Caco-2 (cell line): ENCODE measurements around the gene NTRK1. TPM values are rescaled to one million over a fixed set of nuclear protein-coding genes. Genes with fewer than 3 reads are reported as not detected.

ENCODE experiments used
- BruUV-seq: library from RNA; stranded (reverse); fragments of 400-500 nt; replicated peaks from 2 replicates; lab custom pipeline; 2021; lab: Mats Ljungman, UMichigan
- CTCF ChIA-PET: fragments of 300-600 bp; sonication (Branson Sonifier 250); formaldehyde crosslinking; loops from one replicate; lab custom pipeline; 2022; ENCODE audit warnings: antibody characterized with exemption; lab: Charles Lee
- POLR2A ChIA-PET: fragments of 300-600 bp; sonication (Branson Sonifier 250); formaldehyde crosslinking; loops from one replicate; lab custom pipeline; 2022; ENCODE audit warnings: antibody characterized with exemption; lab: Charles Lee
- DNase-seq, 2 experiments: peaks; one replicate each; pipeline versions ENCODE4 v3.0.0 to v3.0.0-alpha.2; 2020 to 2022
- H3K27me3 ChIP-seq: replicated peaks from 2 replicates; pipeline ENCODE4 v1.6.0; 2011; ENCODE audit warnings: low read length; ENCODE audit not compliant: control insufficient read depth, insufficient read depth
- H3K36me3 ChIP-seq: 2 replicates; pipeline ENCODE4 v1.5.1; 2011; ENCODE audit warnings: low read length; ENCODE audit not compliant: control insufficient read depth, insufficient read depth
- H3K4me1 ChIP-seq: fragments of 250-450 bp; sonication (Bioruptor Pico); 2 replicates; pipeline ENCODE4 v1.5.1; 2020; ENCODE audit warnings: mild to moderate bottlenecking
- H3K4me3 ChIP-seq: 2 replicates; pipeline ENCODE4 v1.5.1; 2011; ENCODE audit warnings: low read depth, mild to moderate bottlenecking, control low read depth, low read length
- H3K9me3 ChIP-seq: fragments of 250-450 bp; sonication (Bioruptor Pico); 2 replicates; pipeline ENCODE4 v1.5.1; 2020; ENCODE audit warnings: mild to moderate bottlenecking, moderate library complexity
- H3K27ac Mint-ChIP-seq: one replicate; pipeline ENCODE4 v1.8.0; 2022; ENCODE audit warnings: mixed read lengths; ENCODE audit not compliant: unreplicated experiment
- H3K27me3 Mint-ChIP-seq: one replicate; pipeline ENCODE4 v1.8.0; 2022; ENCODE audit warnings: mixed read lengths; ENCODE audit not compliant: insufficient read depth, unreplicated experiment
- H3K36me3 Mint-ChIP-seq: one replicate; pipeline ENCODE4 v1.8.0; 2022; ENCODE audit warnings: mild to moderate bottlenecking, mixed read lengths; ENCODE audit not compliant: insufficient read depth, unreplicated experiment
- H3K4me1 Mint-ChIP-seq: one replicate; pipeline ENCODE4 v1.8.0; 2022; ENCODE audit warnings: low read depth, mixed read lengths; ENCODE audit not compliant: unreplicated experiment
- H3K4me3 Mint-ChIP-seq: one replicate; pipeline ENCODE4 v1.8.0; 2022; ENCODE audit warnings: mild to moderate bottlenecking, moderate library complexity, mixed read lengths; ENCODE audit not compliant: unreplicated experiment
- H3K9me3 Mint-ChIP-seq: one replicate; pipeline ENCODE4 v1.8.0; 2022; ENCODE audit warnings: mixed read lengths; ENCODE audit not compliant: unreplicated experiment
- intact Hi-C: fragments of 100-400 bp; cut with micrococcal nuclease; formaldehyde crosslinking; loops from one replicate; pipeline ENCODE4 v1.10.0; 2022; ENCODE audit not compliant: unreplicated experiment
- total RNA-seq: library from RNA; stranded (reverse); gene quantifications from 2 replicates; pipeline ENCODE4 v1.2.3, GENCODE V29; 2022
- TF ChIP-seq, protein P1 (sequence below), 2 experiments: fragments of 200-600 bp in 1 of 2; IDR thresholded peaks; 1 replicate in 1 of 2; 2 replicates in 1 of 2; pipeline versions ENCODE4 v1.5.1 to v1.8.0; 2011 to 2022; ENCODE audit warnings: antibody characterized with exemption in 1 of 2, control low read depth in 1 of 2, inconsistent platforms in 1 of 2, low read depth in 1 of 2, low read length in 1 of 2, mild to moderate bottlenecking in 1 of 2, moderate library complexity in 1 of 2; ENCODE audit not compliant: insufficient read depth in 1 of 2, severe bottlenecking in 1 of 2, unreplicated experiment in 1 of 2

The NTRK1 gene
- total RNA-seq, 1 experiment from 2014 or later = not detected

GRCh38 chr1:156860113-156860627, 495 bp upstream of the NTRK1 start:
- Mint-ChIP-seq H3K27me3 (peaks cover 11% of the 10 kb centered on the region), H3K27ac (no peak overlapping the region), H3K4me3 (peak overlapping the region; percentile 74), H3K36me3 (no peaks in the 10 kb centered on the region), H3K4me1 (peaks cover 25% of the 10 kb centered on the region), H3K9me3 (no peaks in the 10 kb centered on the region)
- no TSS peak for BruUV-seq
- DNase-seq = peak in 1 of 2 experiments; percentile 60
- H3K9me3 ChIP-seq = no peaks in the 10 kb centered on the region
- H3K4me3 ChIP-seq = peak overlapping the region; percentile 27
- CTCF ChIA-PET = interaction anchor here (0.6 to 3.9 kb wide), 26 partner anchors 10 to 200 kb away, joined by 3 to 40 read pairs (median 4); partner anchors contain the start of genes ISG20L2, METTL25B and MRPL24
- POLR2A ChIA-PET = interaction anchor here (1.2 kb wide), 1 partner anchor 46 kb away, joined by 5 read pairs; no protein-coding TSS in a partner anchor
- H3K36me3 ChIP-seq = no peaks in the 10 kb centered on the region
- intact Hi-C loops = loop anchor here (1.0 to 2.0 kb wide), 5 partner anchors 21 to 171 kb away; partner anchors contain the start of genes ISG20L2 and METTL25B
- peaks cover 33% of the 10 kb centered on the region for H3K4me1 ChIP-seq
- peaks cover 7% of the 10 kb centered on the region for H3K27me3 ChIP-seq
- TF ChIP-seq, protein P1, sequence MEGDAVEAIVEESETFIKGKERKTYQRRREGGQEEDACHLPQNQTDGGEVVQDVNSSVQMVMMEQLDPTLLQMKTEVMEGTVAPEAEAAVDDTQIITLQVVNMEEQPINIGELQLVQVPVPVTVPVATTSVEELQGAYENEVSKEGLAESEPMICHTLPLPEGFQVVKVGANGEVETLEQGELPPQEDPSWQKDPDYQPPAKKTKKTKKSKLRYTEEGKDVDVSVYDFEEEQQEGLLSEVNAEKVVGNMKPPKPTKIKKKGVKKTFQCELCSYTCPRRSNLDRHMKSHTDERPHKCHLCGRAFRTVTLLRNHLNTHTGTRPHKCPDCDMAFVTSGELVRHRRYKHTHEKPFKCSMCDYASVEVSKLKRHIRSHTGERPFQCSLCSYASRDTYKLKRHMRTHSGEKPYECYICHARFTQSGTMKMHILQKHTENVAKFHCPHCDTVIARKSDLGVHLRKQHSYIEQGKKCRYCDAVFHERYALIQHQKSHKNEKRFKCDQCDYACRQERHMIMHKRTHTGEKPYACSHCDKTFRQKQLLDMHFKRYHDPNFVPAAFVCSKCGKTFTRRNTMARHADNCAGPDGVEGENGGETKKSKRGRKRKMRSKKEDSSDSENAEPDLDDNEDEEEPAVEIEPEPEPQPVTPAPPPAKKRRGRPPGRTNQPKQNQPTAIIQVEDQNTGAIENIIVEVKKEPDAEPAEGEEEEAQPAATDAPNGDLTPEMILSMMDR (IDR thresholded peaks at IDR 0.05; ENCODE audit: insufficient read depth in 1 of 2, low read depth in 1 of 2, low read length in 1 of 2, severe bottlenecking in 1 of 2, unreplicated experiment in 1 of 2) = peak; percentile 88 to 90

- peaks cover 7% of the 10 kb centered on the region for H3K27me3 ChIP-seq
Measured at GRCh38 chr1:156862584-156862983, 1.9 kb downstream of the NTRK1 start.

DNA sequence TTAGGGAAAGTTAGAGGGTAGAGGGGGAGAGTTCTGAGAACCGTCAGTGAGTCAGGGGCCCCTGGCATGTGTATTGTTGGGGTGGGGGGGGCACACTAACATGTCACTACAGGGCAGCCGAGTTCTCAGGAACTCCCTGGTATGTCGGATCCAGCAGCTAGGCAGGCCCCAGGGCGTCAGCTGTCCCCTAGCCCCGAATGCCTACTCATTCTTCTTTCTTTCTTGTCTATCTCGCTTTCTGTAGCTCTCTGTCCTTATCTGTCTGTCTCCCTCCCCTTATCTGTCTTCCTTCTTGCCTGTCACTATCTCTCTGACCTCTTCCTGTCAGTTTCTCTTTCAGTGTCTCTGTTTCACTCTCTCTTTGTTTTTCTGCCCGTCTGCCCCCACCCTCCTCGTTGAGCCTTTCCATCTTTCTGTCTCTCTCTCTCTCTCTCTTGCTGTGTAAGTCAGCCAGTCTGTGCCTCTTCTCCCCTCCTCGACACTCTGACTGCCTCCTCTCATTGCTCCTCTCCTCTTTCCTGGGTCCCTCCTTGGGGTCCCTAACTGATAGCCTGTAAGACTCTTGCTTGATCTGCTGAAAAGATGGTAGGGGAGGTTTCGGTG, 2.4 kb downstream of the NTRK1 start:
- H3K36me3 Mint-ChIP-seq = no peaks in the 10 kb centered on the region
- Histone ChIP-seq H3K9me3 (no peaks in the 10 kb centered on the region), H3K4me1 (peaks cover 33% of the 10 kb centered on the region), H3K4me3 (no peak overlapping the region), H3K36me3 (no peaks in the 10 kb centered on the region), H3K27me3 (peaks cover 5% of the 10 kb centered on the region)
- peaks cover 25% of the 10 kb centered on the region for H3K4me1 Mint-ChIP-seq
- peak in 1 of 2 experiments; percentile 24 for DNase-seq
- TF ChIP-seq, protein P1 (IDR thresholded peaks at IDR 0.05; ENCODE audit: insufficient read depth in 1 of 2, low read depth in 1 of 2, low read length in 1 of 2, severe bottlenecking in 1 of 2, unreplicated experiment in 1 of 2) = no peak
- peaks cover 11% of the 10 kb centered on the region for H3K27me3 Mint-ChIP-seq
- no TSS peak for BruUV-seq
- no peaks in the 10 kb centered on the region for H3K9me3 Mint-ChIP-seq
- CTCF ChIA-PET = interaction anchor here (0.6 to 1.9 kb wide), 4 partner anchors 25 to 173 kb away, joined by 3 to 5 read pairs (median 4); no protein-coding TSS in a partner anchor
- no peak overlapping the region for H3K27ac Mint-ChIP-seq
- POLR2A ChIA-PET = no interaction called here
- peak overlapping the region; percentile 5 for H3K4me3 Mint-ChIP-seq
- intact Hi-C loops = no loop called here

More at GRCh38 chr1:156862584-156862983, 1.9 kb downstream of the NTRK1 start:
- BruUV-seq = no TSS peak
- intact Hi-C loops = no loop called here
- Mint-ChIP-seq H3K27ac (no peak overlapping the region), H3K27me3 (peaks cover 11% of the 10 kb centered on the region), H3K4me1 (peaks cover 25% of the 10 kb centered on the region), H3K4me3 (no peak overlapping the region), H3K9me3 (no peaks in the 10 kb centered on the region), H3K36me3 (no peaks in the 10 kb centered on the region)
- H3K4me3 ChIP-seq = no peak overlapping the region
- no peak for DNase-seq
- POLR2A ChIA-PET = no interaction called here
- TF ChIP-seq, protein P1 (IDR thresholded peaks at IDR 0.05; ENCODE audit: insufficient read depth in 1 of 2, low read depth in 1 of 2, low read length in 1 of 2, severe bottlenecking in 1 of 2, unreplicated experiment in 1 of 2) = no peak
- peaks cover 33% of the 10 kb centered on the region for H3K4me1 ChIP-seq
- CTCF ChIA-PET = interaction anchor here (0.6 to 1.9 kb wide), 4 partner anchors 24 to 173 kb away, joined by 3 to 5 read pairs (median 4); no protein-coding TSS in a partner anchor
- no peaks in the 10 kb centered on the region for H3K36me3 ChIP-seq
- H3K9me3 ChIP-seq = no peaks in the 10 kb centered on the region
